ENCODE measurements around the gene EBP.

DNA sequence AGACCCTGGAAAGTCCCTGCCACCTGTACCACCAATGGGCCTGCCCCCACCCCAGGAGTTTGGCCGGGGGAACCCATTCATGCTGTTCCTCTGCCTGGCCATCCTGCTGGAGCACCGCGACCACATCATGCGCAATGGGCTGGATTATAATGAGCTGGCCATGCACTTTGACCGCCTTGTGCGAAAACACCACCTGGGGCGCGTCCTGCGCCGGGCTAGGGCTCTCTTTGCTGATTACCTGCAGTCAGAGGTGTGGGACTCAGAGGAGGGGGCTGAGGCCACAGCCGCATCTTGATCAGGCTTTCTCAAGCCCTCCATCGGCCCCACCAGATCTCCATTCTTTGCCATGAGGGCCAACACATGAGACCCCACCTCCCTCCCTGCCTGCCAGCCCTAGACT lies 39.1 kb downstream of the EBP start:
- TF ChIP-seq POLR2A (IDR thresholded peaks at IDR 0.05) (no peak), POLR2AphosphoS5 (IDR thresholded peaks at IDR 0.05) (no peak), EP300 (IDR thresholded peaks at IDR 0.05; ENCODE audit: low read depth) (no peak)
- TF ChIP-seq, protein P1, sequence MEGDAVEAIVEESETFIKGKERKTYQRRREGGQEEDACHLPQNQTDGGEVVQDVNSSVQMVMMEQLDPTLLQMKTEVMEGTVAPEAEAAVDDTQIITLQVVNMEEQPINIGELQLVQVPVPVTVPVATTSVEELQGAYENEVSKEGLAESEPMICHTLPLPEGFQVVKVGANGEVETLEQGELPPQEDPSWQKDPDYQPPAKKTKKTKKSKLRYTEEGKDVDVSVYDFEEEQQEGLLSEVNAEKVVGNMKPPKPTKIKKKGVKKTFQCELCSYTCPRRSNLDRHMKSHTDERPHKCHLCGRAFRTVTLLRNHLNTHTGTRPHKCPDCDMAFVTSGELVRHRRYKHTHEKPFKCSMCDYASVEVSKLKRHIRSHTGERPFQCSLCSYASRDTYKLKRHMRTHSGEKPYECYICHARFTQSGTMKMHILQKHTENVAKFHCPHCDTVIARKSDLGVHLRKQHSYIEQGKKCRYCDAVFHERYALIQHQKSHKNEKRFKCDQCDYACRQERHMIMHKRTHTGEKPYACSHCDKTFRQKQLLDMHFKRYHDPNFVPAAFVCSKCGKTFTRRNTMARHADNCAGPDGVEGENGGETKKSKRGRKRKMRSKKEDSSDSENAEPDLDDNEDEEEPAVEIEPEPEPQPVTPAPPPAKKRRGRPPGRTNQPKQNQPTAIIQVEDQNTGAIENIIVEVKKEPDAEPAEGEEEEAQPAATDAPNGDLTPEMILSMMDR (IDR thresholded peaks at IDR 0.05), result no peak
